ENCODE measurements around the gene GPR132.
"Not testable (repeated sequence)": the region's sequence is repeated elsewhere in the genome, so short reads cannot be mapped to it uniquely, and the experiment has no call there.

Gene GPR132

DNA sequence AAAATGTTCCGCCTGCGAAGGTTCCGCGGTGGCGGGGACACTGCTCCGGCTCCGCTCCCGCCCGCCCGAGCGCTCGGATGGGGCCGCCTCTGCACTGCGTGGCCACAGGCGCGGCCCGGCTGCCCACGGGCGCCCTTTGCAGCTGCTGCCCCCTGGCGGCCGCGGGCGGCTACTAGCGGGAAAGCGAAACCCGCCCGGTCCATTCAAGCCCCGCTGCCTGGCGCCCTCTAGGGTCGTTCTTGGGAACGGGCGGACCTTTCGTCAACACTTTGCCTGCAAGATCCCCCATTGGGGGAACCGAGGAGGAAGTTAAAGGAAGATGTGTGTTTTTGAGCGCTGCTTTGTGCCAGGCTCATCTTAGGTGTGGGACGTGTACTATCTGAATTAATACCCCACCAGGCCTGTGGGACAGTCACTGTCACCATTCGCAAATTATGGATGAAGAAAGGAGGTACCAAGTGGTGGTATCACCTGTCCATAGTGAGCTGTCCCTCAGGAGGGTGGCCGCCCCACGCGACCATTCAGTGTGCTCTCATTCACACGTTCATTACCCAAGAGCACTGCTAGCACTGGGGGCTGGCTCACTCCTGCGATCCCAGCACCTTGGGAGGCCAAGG lies 19.4 kb downstream of the GPR132 start:
- Histone ChIP-seq H3K36me3 (ENCODE audit: control insufficient read depth, insufficient read depth, low read length, severe bottlenecking) (no peaks in the 10 kb centered on the region), H3K4me1 (ENCODE audit: control insufficient read depth, insufficient read depth, low read length) (peaks cover 5% of the 10 kb centered on the region), H3K9me3 (ENCODE audit: control insufficient read depth, low read length) (no peaks in the 10 kb centered on the region), H3K27me3 (replicated peaks; ENCODE audit: control insufficient read depth, insufficient read depth, low read length) (peaks cover 18% of the 10 kb centered on the region), H3K4me3 (ENCODE audit: low read length) (no peak overlapping the region), H3K9ac (ENCODE audit: low read length) (no peak overlapping the region)
- peak; percentile 96 for DNase-seq (ENCODE audit: low read depth)

DNA sequence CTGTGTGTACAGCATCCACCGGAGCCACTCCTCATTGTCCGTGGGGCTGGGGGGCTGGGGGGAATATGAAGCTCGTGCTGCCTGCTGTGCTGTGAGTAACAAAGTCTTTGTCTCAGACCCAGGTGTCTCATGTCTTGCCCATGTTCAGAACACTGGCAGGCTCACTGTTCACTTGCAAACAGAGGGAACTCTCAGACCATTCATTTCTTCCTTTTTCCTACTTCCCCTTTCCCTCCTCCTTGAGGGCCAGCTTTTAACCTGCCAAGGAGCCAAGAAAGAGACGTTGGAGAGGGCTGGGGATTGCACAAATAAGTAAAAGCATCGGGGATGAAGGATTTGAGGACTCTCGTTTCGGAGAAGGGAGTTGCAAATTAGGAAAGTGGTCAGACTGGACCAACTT lies 21.6 kb downstream of the GPR132 start:
- Histone ChIP-seq H3K4me1 (ENCODE audit: control insufficient read depth, insufficient read depth, low read length) (peaks cover 5% of the 10 kb centered on the region), H3K4me3 (ENCODE audit: low read length) (no peak overlapping the region), H3K9me3 (ENCODE audit: control insufficient read depth, low read length) (no peaks in the 10 kb centered on the region), H3K27me3 (replicated peaks; ENCODE audit: control insufficient read depth, insufficient read depth, low read length) (peaks cover 10% of the 10 kb centered on the region), H3K36me3 (ENCODE audit: control insufficient read depth, insufficient read depth, low read length, severe bottlenecking) (no peaks in the 10 kb centered on the region), H3K9ac (ENCODE audit: low read length) (no peak overlapping the region)
- DNase-seq (ENCODE audit: low read depth) = no peak

DNA sequence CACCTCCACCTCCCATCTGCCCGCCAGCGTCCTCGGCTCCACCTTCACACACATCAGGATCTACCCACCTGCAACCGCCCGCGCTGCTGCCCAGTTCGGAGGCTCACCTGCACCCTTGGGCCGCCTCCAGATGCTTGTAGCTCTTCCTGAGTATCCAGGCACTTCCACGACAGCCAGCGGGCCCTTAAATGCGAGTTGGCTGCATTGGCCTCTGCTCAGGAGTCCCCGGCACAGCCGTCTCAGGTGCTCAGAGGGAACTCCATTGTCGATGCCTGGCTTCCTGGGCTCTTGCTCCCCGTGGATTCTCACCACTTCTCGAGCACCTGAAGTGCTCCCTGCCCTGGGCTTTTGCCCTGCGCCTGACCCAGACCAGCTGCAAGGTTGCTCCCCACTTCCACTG lies 22.4 kb downstream of the GPR132 start:
- H3K9me3 ChIP-seq (ENCODE audit: control insufficient read depth, low read length) = no peaks in the 10 kb centered on the region
- peaks cover 10% of the 10 kb centered on the region for H3K27me3 ChIP-seq (replicated peaks; ENCODE audit: control insufficient read depth, insufficient read depth, low read length)
- peaks cover 5% of the 10 kb centered on the region for H3K4me1 ChIP-seq (ENCODE audit: control insufficient read depth, insufficient read depth, low read length)
- DNase-seq (ENCODE audit: low read depth) = no peak
- H3K9ac ChIP-seq (ENCODE audit: low read length) = no peak overlapping the region
- H3K4me3 ChIP-seq (ENCODE audit: low read length) = no peak overlapping the region
- no peaks in the 10 kb centered on the region for H3K36me3 ChIP-seq (ENCODE audit: control insufficient read depth, insufficient read depth, low read length, severe bottlenecking)

DNA sequence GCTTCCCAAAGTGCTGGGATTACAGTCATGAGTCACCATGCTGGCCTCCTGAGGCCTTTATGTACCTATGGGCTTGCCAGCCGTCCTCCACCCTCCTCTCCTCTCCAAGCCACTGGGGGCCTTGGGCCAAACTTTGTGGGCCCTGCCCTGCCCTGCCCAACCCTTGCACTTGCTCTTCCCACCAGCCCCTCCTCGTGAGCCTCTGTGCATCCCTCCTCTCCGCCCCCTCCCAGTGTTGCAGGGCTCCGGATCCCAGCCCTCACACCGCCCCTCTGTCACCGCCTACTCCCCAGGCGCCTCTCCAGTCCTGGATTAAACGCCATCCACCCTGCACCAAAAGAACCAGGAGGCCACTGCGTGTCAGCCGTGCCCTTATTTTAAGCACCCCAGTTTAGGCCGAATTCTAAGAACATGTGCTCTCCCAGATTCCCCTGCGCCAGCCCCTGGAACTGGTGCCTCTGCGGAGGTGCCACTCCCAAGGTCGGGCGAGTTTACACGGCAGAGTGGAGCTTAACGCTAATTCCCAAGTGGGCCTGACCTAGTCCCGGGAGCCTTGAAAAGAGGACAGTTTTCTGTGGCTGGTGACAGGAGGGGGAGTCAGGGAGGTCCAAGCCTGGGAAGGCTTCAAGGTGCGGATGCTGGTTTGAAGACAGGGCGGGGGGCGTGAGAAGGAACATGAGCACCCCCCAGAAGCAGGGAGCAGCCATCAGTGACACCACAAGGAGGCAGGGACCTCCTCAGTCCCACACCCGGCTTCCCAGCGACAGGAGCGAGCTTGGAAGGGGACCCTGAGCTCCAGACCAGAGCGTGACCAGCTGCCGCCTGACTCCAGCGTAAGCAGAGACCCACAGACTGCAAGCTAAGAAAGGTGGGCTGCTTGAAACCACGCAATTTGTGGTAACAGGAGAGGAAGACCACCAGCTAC lies 23.1 kb downstream of the GPR132 start:
- DNase-seq (ENCODE audit: low read depth) = no peak
- Histone ChIP-seq H3K4me1 (ENCODE audit: control insufficient read depth, insufficient read depth, low read length) (peaks cover 5% of the 10 kb centered on the region), H3K4me3 (ENCODE audit: low read length) (no peak overlapping the region), H3K9ac (ENCODE audit: low read length) (no peak overlapping the region), H3K36me3 (ENCODE audit: control insufficient read depth, insufficient read depth, low read length, severe bottlenecking) (no peaks in the 10 kb centered on the region), H3K27me3 (replicated peaks; ENCODE audit: control insufficient read depth, insufficient read depth, low read length) (peaks cover 5% of the 10 kb centered on the region), H3K9me3 (ENCODE audit: control insufficient read depth, low read length) (no peaks in the 10 kb centered on the region)

DNA sequence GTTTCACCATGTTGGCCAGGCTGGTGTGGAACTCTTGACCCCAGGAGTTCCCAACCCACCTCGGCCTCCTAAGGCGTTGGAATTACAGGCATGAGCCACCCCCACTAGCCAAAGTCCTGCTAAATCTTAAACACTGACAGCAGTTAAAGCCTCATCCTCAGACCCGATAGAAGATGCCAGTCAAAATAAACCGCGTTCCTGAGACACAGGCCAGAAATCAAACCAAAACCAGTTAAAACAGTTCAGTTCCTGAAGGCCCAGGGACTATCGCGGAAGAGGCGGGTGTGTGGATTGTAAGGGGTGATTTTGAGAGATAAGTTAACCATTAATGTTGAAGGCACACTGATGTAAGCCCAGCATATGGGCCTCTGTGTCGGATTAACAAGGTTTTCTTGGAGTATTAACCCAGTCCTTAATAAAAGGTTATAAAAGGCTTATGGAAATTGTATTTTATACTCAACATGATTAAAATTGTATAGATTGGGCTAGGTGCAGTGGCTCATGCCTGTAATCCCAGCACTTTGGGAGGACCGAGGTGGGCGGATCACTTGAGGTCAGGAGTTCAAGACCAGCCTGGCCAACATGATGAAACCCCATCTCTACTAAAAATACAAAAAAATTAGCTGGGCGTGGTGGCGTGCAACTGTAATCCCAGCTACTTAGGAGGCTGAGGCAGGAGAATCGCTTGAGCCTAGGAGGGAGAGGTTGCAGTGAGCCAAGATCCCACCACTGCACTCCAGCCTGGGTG lies 25.6 kb downstream of the GPR132 start:
- no peak for DNase-seq (ENCODE audit: low read depth)
- Histone ChIP-seq H3K27me3 (replicated peaks; ENCODE audit: control insufficient read depth, insufficient read depth, low read length) (no peaks in the 10 kb centered on the region), H3K4me3 (ENCODE audit: low read length) (no peak overlapping the region), H3K9me3 (ENCODE audit: control insufficient read depth, low read length) (no peaks in the 10 kb centered on the region), H3K36me3 (ENCODE audit: control insufficient read depth, insufficient read depth, low read length, severe bottlenecking) (no peaks in the 10 kb centered on the region), H3K4me1 (ENCODE audit: control insufficient read depth, insufficient read depth, low read length) (peaks cover 5% of the 10 kb centered on the region), H3K9ac (ENCODE audit: low read length) (no peak overlapping the region)

DNA sequence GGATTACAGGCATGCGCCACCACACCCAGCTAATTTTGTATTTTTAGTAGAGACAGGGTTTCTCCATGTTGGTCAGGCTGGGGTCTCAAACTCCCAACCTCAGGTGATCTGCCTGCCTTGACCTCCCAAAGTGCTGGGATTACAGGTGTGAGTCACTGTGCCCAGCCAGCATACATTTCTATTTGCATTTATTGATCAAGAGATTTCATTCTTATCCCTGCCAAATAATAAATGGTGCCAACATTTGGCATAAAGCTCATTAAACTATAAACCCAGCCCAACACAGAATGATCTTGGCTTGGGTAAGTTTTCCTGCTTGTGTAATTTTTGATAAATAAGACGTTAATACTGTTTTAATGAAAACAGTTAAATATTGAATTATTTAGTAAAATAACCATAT lies 29.6 kb downstream of the GPR132 start:
- not testable (repeated sequence) for H3K4me3 ChIP-seq (ENCODE audit: low read length); H3K27me3 ChIP-seq (replicated peaks; ENCODE audit: control insufficient read depth, insufficient read depth, low read length); H3K9me3 ChIP-seq (ENCODE audit: control insufficient read depth, low read length); H3K36me3 ChIP-seq (ENCODE audit: control insufficient read depth, insufficient read depth, low read length, severe bottlenecking); H3K4me1 ChIP-seq (ENCODE audit: control insufficient read depth, insufficient read depth, low read length); H3K9ac ChIP-seq (ENCODE audit: low read length); DNase-seq (ENCODE audit: low read depth)

DNA sequence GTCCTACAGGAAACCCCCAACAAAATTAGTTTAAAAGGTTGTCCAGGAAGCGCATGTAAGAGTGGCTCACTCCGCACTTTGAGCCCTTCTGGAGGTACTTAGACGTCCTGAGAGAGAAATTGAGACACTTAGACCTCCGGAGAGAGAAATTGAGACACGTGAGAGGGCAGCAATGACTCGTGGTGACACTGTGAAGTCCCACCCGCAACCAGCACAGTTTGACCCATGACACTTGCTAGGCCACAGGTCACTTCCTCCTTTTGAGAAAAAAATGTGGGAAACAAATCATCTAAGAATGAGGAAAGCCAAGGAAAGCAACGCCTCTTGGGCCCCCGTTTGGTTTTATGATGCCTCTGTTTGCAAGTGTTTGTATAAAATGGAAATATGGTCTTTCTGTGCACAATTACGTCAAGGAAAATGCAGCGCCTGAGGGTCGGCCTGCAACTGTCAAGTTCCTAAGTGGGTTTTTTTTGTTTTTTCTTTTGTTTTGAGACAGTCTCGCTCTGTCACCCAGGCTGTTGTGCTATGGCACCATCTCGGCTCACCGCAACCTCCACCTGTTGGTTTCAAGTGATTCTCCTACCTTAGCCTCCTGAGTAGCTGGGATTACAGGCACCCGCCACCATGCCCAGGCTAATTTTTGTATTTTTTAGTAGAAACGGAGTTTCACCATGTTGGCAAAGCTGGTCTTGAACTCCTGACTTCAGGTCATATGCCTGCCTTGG lies 30.8 kb downstream of the GPR132 start:
- no peaks in the 10 kb centered on the region for H3K27me3 ChIP-seq (replicated peaks; ENCODE audit: control insufficient read depth, insufficient read depth, low read length)
- H3K9me3 ChIP-seq (ENCODE audit: control insufficient read depth, low read length) = no peaks in the 10 kb centered on the region
- DNase-seq (ENCODE audit: low read depth) = no peak
- peaks cover 3% of the 10 kb centered on the region for H3K4me1 ChIP-seq (ENCODE audit: control insufficient read depth, insufficient read depth, low read length)
- no peak overlapping the region for H3K4me3 ChIP-seq (ENCODE audit: low read length)
- no peaks in the 10 kb centered on the region for H3K36me3 ChIP-seq (ENCODE audit: control insufficient read depth, insufficient read depth, low read length, severe bottlenecking)
- H3K9ac ChIP-seq (ENCODE audit: low read length) = no peak overlapping the region

DNA sequence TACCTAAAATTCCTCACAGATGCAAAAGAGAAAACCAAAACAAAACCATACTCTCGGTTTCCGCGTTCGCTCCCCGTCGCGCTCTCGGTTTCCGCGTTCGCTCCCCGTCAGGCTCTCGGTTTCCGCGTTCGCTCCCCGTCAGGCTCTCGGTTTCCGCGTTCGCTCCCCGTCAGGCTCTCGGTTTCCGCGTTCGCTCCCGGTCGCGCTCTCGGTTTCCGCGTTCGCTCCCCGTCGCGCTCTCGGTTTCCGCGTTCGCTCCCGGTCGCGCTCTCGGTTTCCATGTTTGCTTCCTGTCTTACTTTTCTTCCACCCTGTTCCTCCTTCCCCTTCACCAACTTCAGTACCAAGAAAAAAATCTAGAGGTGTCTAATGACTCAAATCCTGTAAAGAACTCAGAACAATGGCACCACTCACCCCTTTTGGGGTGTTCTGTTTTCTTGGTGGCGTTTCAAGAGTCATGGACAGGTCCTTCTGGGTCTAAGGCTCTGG lies 31.8 kb downstream of the GPR132 start:
- H3K4me1 ChIP-seq (ENCODE audit: control insufficient read depth, insufficient read depth, low read length); H3K9me3 ChIP-seq (ENCODE audit: control insufficient read depth, low read length); H3K36me3 ChIP-seq (ENCODE audit: control insufficient read depth, insufficient read depth, low read length, severe bottlenecking); H3K27me3 ChIP-seq (replicated peaks; ENCODE audit: control insufficient read depth, insufficient read depth, low read length); DNase-seq (ENCODE audit: low read depth): not testable (repeated sequence)
- peak overlapping the region; percentile 86 for H3K9ac ChIP-seq (ENCODE audit: low read length)
- peak overlapping the region; percentile 86 for H3K4me3 ChIP-seq (ENCODE audit: low read length)

DNA sequence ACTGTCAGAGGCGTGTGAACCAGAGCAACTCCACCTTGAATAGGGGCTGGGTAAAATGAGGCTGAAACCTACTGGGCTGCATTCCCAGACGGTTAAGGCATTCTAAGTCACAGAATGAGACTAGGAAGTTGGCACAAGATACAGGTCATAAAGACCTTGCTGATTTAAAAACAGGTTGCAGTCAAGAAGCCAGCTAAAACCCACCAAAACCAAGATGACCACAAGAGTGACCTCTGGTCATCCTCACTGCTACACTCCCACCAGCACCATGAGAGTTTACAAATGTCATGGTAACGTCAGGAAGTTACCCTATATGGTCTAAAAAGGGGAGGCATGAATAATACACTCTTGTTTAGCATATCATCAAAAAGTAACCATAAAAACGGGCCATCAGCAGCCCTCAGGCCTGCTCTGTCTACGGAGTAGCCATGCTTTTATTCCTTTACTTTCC lies 32.8 kb downstream of the GPR132 start:
- not testable (repeated sequence) for H3K4me1 ChIP-seq (ENCODE audit: control insufficient read depth, insufficient read depth, low read length); H3K9ac ChIP-seq (ENCODE audit: low read length); DNase-seq (ENCODE audit: low read depth); H3K27me3 ChIP-seq (replicated peaks; ENCODE audit: control insufficient read depth, insufficient read depth, low read length); H3K9me3 ChIP-seq (ENCODE audit: control insufficient read depth, low read length); H3K36me3 ChIP-seq (ENCODE audit: control insufficient read depth, insufficient read depth, low read length, severe bottlenecking)
- H3K4me3 ChIP-seq (ENCODE audit: low read length) = peak overlapping the region; percentile 86

DNA sequence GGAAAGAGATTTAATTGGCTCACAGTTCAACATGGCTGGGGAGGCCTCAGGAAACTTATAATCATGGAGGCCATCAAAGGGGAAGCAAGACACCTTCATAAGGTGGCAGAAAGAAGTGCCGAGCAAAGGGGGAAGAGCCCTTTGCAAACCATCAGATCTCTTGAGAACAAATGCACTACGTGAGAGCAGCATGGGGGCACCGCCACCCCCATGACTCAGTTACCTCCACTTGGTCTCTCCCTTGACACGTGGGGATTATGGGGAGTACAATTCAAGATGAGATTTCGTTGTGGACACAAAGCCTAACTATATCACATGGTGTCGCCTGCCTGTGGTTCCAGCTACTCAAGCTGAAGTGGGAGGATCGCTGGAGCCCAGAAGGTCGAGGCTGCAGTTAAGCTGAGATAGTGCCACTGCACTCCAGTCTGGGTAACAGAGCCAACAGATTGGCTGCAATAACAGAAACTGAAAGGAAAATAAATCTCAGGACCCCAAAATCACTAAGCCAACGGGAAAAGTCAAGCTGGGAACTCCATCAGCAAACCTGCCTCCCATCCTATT lies 34.3 kb downstream of the GPR132 start:
- H3K36me3 ChIP-seq (ENCODE audit: control insufficient read depth, insufficient read depth, low read length, severe bottlenecking) = no peaks in the 10 kb centered on the region
- H3K27me3 ChIP-seq (replicated peaks; ENCODE audit: control insufficient read depth, insufficient read depth, low read length) = no peaks in the 10 kb centered on the region
- H3K9ac ChIP-seq (ENCODE audit: low read length) = no peak overlapping the region
- H3K4me1 ChIP-seq (ENCODE audit: control insufficient read depth, insufficient read depth, low read length) = peaks cover 11% of the 10 kb centered on the region
- H3K4me3 ChIP-seq (ENCODE audit: low read length) = no peak overlapping the region
- no peaks in the 10 kb centered on the region for H3K9me3 ChIP-seq (ENCODE audit: control insufficient read depth, low read length)
- DNase-seq (ENCODE audit: low read depth) = no peak

Measured in adipocyte (in vitro differentiated cells).